ENCODE results near the gene CGNL1. TPM values are rescaled to one million over a fixed set of nuclear protein-coding genes. Genes with fewer than 3 reads are reported as not detected.

CGNL1 gene
- total and polyA plus RNA-seq, 10 of the 15 experiments (the other 5 are each of a cell fraction or from before 2014, with no cell fraction given): under 0.01 to 0.27 (median 0.04) TPM; not detected in 3

GRCh38 chr15:57519806-57520205, 143.5 kb downstream of the CGNL1 start (continued):
- TF ChIP-seq, protein P1, sequence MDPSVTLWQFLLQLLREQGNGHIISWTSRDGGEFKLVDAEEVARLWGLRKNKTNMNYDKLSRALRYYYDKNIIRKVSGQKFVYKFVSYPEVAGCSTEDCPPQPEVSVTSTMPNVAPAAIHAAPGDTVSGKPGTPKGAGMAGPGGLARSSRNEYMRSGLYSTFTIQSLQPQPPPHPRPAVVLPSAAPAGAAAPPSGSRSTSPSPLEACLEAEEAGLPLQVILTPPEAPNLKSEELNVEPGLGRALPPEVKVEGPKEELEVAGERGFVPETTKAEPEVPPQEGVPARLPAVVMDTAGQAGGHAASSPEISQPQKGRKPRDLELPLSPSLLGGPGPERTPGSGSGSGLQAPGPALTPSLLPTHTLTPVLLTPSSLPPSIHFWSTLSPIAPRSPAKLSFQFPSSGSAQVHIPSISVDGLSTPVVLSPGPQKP (IDR thresholded peaks at IDR 0.05; ENCODE audit: low read depth, low read length): no peak
- no peak for TF ChIP-seq WRNIP1 (IDR thresholded peaks at IDR 0.05; ENCODE audit: borderline replicate concordance, low read depth, low read length)
- TF ChIP-seq STAT3 (IDR thresholded peaks at IDR 0.05; ENCODE audit: low read depth, low read length): no peak
- TF ChIP-seq YY1 (IDR thresholded peaks at IDR 0.05; ENCODE audit: low read depth, low read length): no peak
- no peak for TF ChIP-seq CBFB (IDR thresholded peaks at IDR 0.05; ENCODE audit: low read depth)
- no peak for TF ChIP-seq KDM1A (IDR thresholded peaks at IDR 0.05; ENCODE audit: borderline replicate concordance)
- no peak for TF ChIP-seq SP1 (IDR thresholded peaks at IDR 0.05; ENCODE audit: low read depth, low read length)
- TF ChIP-seq TCF3 (IDR thresholded peaks at IDR 0.05; ENCODE audit: borderline replicate concordance, insufficient read depth, low read depth, low read length): no peak

GRCh38 chr15:57521503-57521902, 145.2 kb downstream of the CGNL1 start:
- H3K4me1 ChIP-seq (ENCODE audit: control insufficient read depth, insufficient read depth, low read length): no peaks in the 10 kb centered on the region
- H3K27me3 ChIP-seq (replicated peaks in 1 of 2; ENCODE audit: control insufficient read depth in 2 of 2, insufficient read depth in 2 of 2, low read length in 1 of 2): no peaks in the 10 kb centered on the region
- FAIRE-seq: no peak
- ChIA-PET SMC1A (ENCODE audit: uncharacterized antibody, unreplicated experiment) (interaction anchor here (0.7 to 2.6 kb wide), 5 partner anchors 8 to 180 kb away, joined by 3 to 8 read pairs (median 3); no protein-coding TSS in a partner anchor), CTCF (interaction anchor here (0.7 to 2.7 kb wide), 5 partner anchors 12 to 181 kb away, joined by 3 to 18 read pairs (median 3); no protein-coding TSS in a partner anchor), POLR2A (interaction anchor here (0.6 kb wide), 1 partner anchor 181 kb away, joined by 3 read pairs; no protein-coding TSS in a partner anchor), RAD21 (ENCODE audit: unreplicated experiment) (interaction anchor here (1.1 to 1.8 kb wide), 2 partner anchors 173 to 180 kb away, joined by 3 to 7 read pairs; no protein-coding TSS in a partner anchor)
- H3K4me3 ChIP-seq: no peak overlapping the region
- TF ChIP-seq SIX5 (IDR thresholded peaks at IDR 0.05; ENCODE audit: low read depth, low read length, severe bottlenecking): no peak
- TF ChIP-seq LARP7 (IDR thresholded peaks at IDR 0.05): no peak
- TF ChIP-seq TARDBP (IDR thresholded peaks at IDR 0.05; ENCODE audit: borderline replicate concordance): no peak
- TF ChIP-seq DPF2 (IDR thresholded peaks at IDR 0.05): no peak
- TF ChIP-seq SUZ12 (IDR thresholded peaks at IDR 0.05; ENCODE audit: unreplicated experiment): no peak
- no peak for TF ChIP-seq BMI1 (IDR thresholded peaks at IDR 0.05; ENCODE audit: borderline replicate concordance)
- no peak for TF ChIP-seq CREM (IDR thresholded peaks at IDR 0.05; ENCODE audit: low read depth)
- TF ChIP-seq ETV6 (conservative IDR thresholded peaks at IDR 0.05 in 1 of 2, IDR thresholded peaks at IDR 0.05 in 1 of 2; ENCODE audit: borderline replicate concordance in 1 of 2, low read depth in 1 of 2): no peak
- no peak for TF ChIP-seq ESRRA (IDR thresholded peaks at IDR 0.05; ENCODE audit: low read length)
- no peak for TF ChIP-seq ZSCAN29 (IDR thresholded peaks at IDR 0.05)
- no peak for TF ChIP-seq PML (IDR thresholded peaks at IDR 0.05; ENCODE audit: low read length)
- no peak for TF ChIP-seq ZBTB40 (IDR thresholded peaks at IDR 0.05; ENCODE audit: borderline replicate concordance)
- no peaks in the 10 kb centered on the region for H3K79me2 ChIP-seq (ENCODE audit: control insufficient read depth, insufficient read depth, low read length)
- H3K9ac ChIP-seq (ENCODE audit: control insufficient read depth, insufficient read depth, low read length): no peak overlapping the region
- H3K9me3 ChIP-seq (replicated peaks; ENCODE audit: control insufficient read depth, insufficient read depth, low read length): no peaks in the 10 kb centered on the region
- in situ Hi-C loops (cut with MboI) (no loop called here), intact Hi-C loops (cut with micrococcal nuclease; ENCODE audit: unreplicated experiment) (loop anchor here (10.0 kb wide), 1 partner anchor 377 kb away; no protein-coding TSS in a partner anchor)
- H4K20me1 ChIP-seq (ENCODE audit: control insufficient read depth, insufficient read depth): no peaks in the 10 kb centered on the region
- no peak overlapping the region for H3K27ac ChIP-seq (ENCODE audit: control insufficient read depth, insufficient read depth)
- no peak overlapping the region for H2AFZ ChIP-seq (ENCODE audit: control insufficient read depth, low read depth, low read length)
- H3K36me3 ChIP-seq (ENCODE audit: control insufficient read depth in 2 of 2, insufficient read depth in 2 of 2, low read length in 1 of 2): no peaks in the 10 kb centered on the region
- no TSS peak for BruUV-seq (replicated peaks)
- H3K4me2 ChIP-seq (ENCODE audit: control insufficient read depth, insufficient read depth): no peak overlapping the region
- no peak for DNase-seq (ENCODE audit: low read depth, low spot score)
- 43% methylated on average over 2 of the region's 2 CpGs for WGBS (ENCODE audit: insufficient coverage, insufficient replicate concordance, low lambda C conversion rate, missing lambda C conversion rate)
- ATAC-seq: no peak

Data from GM12878 (cell line).